HG03025 (cell line): ENCODE data around the gene FAM241B.

Experiments used
- ATAC-seq: cut with Tn5 transposase; IDR thresholded peaks from one replicate; pipeline ENCODE4 v1.9.1; 2021; ENCODE audit warnings: mild to moderate bottlenecking, moderate library complexity; ENCODE audit not compliant: unreplicated experiment, low FRiP score

FAM241B gene

GRCh38 chr10:69633673-69634635 lies 3.9 kb downstream of the FAM241B start:
- no peak for ATAC-seq

GRCh38 chr10:69634759-69635425 lies 4.8 kb downstream of the FAM241B start:
- ATAC-seq: no peak

DNA sequence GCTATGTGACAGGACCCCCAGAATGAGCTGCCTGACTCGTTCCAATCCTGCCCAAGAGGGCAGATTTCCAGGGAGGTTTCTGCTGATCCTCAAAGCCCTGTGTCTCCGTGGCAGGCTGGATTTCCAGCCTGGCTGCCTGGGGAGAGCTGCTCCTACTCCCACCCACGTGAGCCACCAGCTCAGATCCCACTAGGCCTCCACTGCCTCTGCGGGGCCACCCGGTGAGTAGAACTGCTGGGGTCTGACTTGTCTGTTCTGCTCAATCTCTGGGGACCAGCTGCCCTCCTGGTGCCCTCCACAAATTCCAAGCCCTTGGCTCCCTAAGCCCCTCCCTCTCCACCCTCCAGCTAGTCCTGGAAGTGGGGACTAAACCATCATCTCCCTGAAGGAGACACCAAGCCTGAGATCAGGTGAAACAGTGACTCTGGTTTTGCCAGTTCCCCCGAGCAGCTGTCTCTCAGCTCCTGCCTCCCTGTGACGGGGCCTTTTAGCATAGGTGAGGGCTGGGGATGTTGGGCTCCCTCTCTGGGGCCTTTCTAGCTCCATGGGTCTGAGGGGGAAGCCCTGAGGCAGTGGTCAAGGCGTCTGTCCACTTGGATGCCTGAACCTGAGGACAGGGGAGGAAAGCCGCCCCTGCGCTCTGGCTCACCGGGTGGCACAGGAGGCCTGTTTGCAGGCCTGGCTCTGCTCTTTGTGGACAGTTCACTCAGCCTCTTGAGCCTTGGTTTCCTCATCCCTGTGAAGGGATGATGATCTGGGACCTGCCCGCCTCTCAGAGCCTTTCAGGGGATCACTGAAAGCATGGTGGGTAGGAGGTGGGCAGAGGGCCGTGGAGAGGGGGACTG lies 5.6 kb downstream of the FAM241B start:
- ATAC-seq: no peak

DNA sequence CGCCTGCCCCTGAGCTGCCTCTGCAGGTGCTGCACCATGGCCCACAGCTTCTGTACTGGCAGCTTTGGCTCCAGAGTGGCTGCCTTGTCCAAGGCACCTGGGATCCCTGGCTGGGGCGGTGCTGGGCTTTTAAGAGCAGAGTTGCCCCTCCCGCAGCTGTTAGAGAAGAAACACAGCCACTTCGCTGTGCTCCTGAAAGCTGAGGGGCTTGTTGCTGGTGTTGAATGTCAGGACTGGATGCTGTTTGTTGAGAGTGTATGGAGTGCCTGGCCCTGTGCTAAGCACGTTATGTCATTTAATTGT lies 6.2 kb downstream of the FAM241B start:
- ATAC-seq: no peak

DNA sequence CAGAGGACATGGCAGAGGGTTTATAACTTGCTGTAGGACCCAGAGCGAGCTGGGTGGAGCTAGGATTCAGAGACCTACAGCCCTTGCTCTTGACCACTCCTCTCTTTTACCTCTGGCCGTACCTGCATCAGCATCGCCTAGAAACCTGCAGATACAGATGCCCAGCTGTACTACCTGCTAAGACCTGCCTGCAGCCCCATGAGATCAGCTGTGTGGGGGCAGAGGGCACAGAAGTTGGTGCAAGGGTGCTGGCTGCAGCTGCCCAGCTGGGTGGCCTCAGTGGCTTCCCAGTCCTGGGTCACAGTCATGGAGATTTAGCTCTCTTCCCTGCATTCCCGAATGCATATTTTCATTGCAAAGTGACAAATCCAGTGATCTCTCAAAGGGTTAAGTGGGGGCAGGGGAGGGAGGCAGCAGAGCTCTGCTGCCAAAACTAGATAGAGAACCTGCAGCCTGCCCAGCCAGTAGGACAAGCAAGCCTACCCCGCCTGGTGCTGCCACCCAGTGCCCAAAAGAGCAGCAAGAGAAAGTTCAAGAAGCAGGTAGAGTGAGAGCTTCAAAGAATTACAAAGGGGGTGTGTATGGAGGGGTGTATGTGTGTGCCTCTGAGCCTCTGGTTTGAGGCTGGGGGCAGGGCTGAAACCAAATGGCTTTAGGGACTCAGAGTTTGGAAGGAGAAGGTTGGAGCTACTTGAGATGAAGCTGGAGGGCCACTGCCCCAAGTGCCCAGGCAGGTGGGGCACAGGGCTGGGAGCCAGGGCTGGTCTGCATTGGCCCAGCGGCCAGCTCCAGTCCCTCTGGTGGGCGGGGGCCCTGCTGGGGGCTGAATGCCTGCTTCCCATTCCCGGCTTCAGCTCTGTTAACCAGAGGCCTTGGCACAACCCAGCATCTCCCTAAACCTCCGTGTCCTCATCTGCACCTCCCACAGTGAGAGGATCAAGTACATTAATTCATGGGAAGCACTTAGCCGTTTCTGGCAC lies 6.9 kb downstream of the FAM241B start:
- ATAC-seq: no peak

DNA sequence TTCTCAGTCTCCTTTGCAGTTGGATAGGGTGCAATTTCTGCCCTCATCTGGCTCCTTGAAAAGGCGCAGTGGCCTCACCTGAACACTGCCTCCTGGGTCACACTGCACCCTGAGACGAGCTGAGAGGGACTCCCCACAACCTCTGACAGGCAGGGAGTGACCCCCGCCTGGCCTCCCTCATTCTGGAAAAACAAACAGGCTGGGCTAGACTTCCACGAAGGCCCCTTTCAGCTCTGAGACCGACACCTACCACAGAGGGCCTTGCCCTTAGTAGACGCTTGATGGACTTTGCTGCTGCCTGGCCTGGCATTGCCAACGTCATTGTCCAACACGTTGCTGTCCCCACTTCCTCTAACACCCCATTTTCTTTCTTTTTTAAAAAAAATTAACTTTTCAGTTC lies 8.6 kb downstream of the FAM241B start:
- no peak for ATAC-seq

DNA sequence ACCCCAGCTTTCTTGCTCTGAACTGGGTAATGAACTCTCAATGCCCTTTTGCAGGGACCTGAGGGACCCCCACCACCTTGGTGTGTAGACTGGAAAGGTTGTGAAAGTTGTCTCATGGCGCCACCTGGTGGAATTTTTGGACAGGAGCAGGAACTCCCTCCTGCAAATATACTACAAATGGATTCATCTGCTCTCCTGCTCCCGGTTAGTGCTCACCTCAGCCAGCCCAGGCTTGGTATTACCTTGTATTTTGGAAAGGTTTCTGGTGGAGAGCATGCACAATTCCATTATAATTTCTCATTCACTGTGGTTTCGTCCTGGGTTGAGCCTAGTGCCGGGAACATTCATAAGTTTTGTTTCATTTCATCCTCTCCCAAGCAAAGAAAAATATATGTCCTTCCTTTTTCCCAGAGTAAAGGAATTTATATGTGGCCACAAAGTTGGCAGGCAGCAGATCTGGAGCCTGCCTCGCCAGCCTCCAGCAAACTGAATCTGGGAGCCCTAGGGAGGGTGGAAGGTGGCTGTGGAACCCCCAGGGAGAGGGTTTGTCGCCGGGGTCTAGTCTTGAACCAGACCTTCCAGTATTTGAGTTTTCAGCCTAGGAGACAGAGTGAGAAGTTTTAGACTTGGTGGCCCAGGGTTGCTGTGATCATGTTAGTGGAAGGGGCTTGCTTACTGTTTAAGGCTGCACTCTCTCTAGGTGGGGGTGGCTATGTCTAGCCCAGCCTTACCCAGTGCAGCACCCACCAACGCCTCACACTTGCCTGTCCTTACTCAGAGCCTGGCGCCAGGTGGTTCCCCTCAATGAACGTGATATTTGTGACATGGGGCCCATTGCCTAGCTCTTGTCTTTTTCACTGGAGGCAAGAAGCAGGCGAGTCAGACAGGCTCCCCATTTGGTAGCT lies 9.5 kb downstream of the FAM241B start:
- no peak for ATAC-seq

DNA sequence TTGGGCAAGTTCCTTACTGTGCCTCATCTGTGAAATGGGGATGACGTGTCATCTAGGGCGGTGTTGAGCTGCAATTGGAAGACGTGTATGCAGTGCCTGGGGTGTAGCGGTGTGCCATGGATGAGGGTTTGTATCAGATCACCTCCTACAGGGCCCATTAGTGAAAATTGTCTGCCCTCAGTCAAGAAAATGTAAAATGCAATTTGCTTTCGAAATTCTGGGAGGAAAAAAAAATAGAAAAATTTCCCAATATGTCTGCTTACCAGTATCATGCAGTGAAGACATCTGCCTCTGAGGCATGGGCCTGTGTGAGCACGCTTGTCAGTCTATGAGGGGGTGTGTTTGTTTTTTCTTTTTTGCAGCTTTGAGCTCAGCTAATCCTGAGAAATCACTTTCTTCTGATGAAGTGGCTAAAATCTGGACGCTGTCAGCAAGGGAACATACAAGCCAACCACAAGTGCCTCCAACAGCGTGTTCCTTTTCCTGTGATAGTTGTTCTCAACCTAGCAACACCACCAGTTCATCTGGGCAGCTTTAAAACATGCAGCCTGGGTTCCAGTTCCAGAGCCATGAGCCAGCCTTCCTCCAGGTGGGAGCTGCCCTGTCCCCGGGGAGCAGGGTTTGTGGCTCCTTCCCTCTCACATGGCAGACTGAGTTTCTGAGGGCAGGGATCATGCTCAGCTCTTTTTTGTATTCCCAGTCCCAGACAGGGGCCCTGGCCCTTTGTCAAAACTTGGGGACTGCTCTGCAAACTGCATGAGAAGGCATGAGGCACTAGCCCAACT lies 10.3 kb downstream of the FAM241B start:
- ATAC-seq: no peak

GRCh38 chr10:69641261-69641980 lies 11.4 kb downstream of the FAM241B start:
- ATAC-seq: no peak

DNA sequence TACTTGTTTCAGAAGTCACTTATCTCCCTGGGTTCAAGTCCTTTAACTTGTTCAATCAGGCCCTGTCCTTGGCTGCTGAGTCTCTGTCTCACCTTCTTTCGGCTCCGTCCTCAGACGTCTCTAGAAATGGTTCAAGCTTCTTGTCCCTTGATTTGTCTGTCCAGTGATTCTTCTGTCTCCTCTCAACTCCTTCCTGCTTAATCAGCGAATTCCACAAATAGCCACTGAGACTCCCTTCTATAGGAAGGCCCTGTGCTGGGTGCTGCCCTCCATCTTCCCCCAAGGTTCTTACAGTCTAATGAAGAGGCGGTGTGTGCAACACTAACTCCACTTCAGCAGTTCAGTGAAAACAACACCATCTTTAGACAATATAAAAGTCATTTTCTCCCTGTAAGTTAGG lies 12.7 kb downstream of the FAM241B start:
- no peak for ATAC-seq

DNA sequence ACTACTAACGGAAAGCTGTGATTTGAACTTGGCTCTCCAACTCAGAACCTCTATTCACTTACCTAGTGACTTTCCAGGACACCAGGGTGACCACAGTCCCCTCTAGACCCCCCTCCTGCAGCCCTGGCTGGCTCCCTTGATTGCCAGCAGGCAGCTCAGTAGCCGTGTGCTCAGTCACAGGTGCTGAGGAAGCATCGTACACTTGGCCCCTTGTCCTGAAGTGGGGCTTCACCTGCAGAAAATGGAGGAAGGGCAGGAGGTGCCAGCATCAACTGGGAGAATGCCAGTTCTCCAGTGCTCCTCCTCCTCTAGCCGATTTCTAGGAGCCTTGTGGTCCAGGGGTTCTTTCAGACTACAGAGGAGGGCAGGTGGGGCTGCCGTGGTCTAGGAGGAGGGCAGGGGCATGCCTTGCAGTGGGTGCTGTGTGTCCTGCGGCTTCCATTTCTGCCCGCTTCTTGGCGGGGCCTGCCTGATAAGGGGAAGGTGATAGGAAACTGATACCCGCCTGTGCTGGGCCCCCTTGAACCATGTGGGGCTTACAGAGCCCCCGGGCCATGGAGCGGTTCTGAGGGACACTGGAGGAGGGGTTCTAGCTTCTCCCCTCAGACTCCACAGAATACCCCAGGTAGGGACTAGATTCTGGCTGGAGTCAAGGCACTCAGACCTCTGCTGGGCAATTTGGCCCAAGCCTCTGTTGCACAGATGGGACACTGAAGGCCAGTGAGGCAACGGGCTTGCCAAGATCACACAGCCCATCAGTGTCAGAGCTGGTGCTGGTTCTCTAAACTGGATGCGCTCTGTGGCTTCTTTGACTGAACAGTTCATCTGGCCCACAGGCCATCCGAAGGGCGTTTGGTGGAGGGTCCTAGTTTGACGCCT lies 14.0 kb downstream of the FAM241B start:
- ATAC-seq: no peak

GRCh38 chr10:69644658-69645295 lies 14.7 kb downstream of the FAM241B start:
- ATAC-seq: no peak

DNA sequence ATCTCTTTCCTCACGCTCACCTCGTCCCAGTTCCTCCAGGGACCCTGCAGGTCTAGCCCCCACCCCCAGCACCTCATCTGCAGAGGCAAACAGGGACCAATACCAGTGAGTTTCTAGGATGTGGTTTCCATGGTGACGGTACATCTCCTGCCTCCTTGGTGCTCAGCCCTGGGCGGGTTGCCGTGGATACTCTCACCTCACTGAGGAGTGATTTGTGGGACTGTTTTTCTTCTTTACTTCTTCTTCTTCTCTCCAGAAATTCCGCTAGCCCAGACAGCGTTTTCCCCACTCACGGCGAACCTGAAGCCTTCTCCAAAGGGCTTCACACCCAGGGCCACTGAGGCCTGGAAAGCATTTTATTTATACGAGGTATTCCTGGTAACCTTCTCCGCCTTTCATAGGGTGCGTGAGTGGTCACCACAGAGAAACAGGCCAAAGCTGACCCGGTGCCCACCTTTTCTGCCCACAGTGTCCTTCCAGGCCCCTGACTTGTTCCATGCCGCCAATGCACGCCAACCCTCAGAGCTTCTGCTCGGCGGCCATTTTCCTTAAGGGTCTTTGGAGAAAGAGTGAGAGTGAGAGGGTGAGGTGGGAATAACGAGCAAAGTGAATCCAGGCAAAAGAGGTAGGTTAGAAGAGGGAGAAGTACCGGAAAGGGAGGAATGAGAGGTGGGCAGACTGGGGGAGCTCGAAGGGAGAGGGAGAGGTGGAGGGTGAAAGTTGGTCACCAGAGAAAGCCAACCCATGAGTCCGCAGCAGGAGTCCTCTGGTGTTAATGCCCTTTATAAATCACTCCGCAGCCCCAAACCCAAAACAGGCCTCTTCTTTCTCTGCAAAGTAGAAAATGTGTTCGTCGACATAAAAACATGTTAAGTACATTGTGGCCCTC lies 15.5 kb downstream of the FAM241B start:
- no peak for ATAC-seq

GRCh38 chr10:69646185-69647060 lies 16.4 kb downstream of the FAM241B start:
- no peak for ATAC-seq
